Measurements from ENCODE around the gene MCCC2. TPM values are rescaled to one million over a fixed set of nuclear protein-coding genes. Genes with fewer than 3 reads are reported as not detected.

The MCCC2 gene
- total and polyA plus RNA-seq, 2 of the 8 experiments (the other 6 are each of a cell fraction or from before 2014, with no cell fraction given) = 71.7 to 86.6 TPM

- Histone ChIP-seq H3K9ac (replicated peaks in 1 of 4; ENCODE audit: extremely low read depth in 1 of 4, low read depth in 3 of 4, low read length in 3 of 4) (no peak overlapping the region; a peak in 1 of 7 replicates), H3K18ac (ENCODE audit: extremely low read depth, low read length) (no peak overlapping the region), H2BK20ac (ENCODE audit: low read length) (no peak overlapping the region), H3K4me1 (replicated peaks in 1 of 4; ENCODE audit: control insufficient read depth in 3 of 4, insufficient read depth in 4 of 4, low read length in 3 of 4) (peaks cover 0 to 9% (median 0%) of the 10 kb centered on the region in 4 experiments; a peak in 3 of 7 replicates), H2BK12ac (ENCODE audit: low read depth, low read length) (no peak overlapping the region), H4K8ac (ENCODE audit: extremely low read depth, insufficient read depth, low read length) (no peak overlapping the region), H2AK5ac (ENCODE audit: low read depth, low read length) (no peak overlapping the region), H3K9me3 (ENCODE audit: insufficient read depth in 2 of 2, low read depth in 1 of 2, low read length in 1 of 2) (no peaks in the 10 kb centered on the region), H3K4me3 (ENCODE audit: extremely low read depth in 1 of 4, insufficient read depth in 2 of 4, low read depth in 3 of 4, low read length in 4 of 4) (peak overlapping the region in 3 of 4 experiments; percentile 29 to 83 (median 56); a peak in 4 of 8 replicates), H2AFZ (ENCODE audit: low read length) (no peak overlapping the region), H3K4me2 (ENCODE audit: insufficient read depth in 1 of 2, low read depth in 2 of 2, low read length in 2 of 2) (peak overlapping the region; percentile 76 to 82), H3K23ac (ENCODE audit: insufficient read length) (no peak overlapping the region), H3K36me3 (ENCODE audit: control insufficient read depth in 2 of 4, insufficient read depth in 4 of 4, low read length in 3 of 4) (no peaks in the 10 kb centered on the region; a peak in 1 of 8 replicates), H3K56ac (replicated peaks; ENCODE audit: insufficient read length, low read depth, low read length) (no peak overlapping the region), H2BK5ac (ENCODE audit: low read depth, low read length) (no peak overlapping the region), H3K79me1 (ENCODE audit: low read depth, low read length) (no peaks in the 10 kb centered on the region; the same call in 1 of the 2 replicates), H3K23me2 (ENCODE audit: low read depth, low read length) (peaks cover 6% of the 10 kb centered on the region), H4K20me1 (replicated peaks in 1 of 2; ENCODE audit: control insufficient read depth in 1 of 2, insufficient read depth in 2 of 2, low read length in 2 of 2) (peaks cover 0 to 2% of the 10 kb centered on the region in 2 experiments), H4K91ac (replicated peaks; ENCODE audit: insufficient read length, low read length) (no peak overlapping the region), H3K14ac (ENCODE audit: insufficient read length) (no peak overlapping the region), H3K27me3 (replicated peaks in 1 of 4; ENCODE audit: control insufficient read depth in 3 of 4, extremely low read depth in 1 of 4, insufficient read depth in 3 of 4, low read length in 3 of 4) (no peaks in the 10 kb centered on the region), H3K4ac (replicated peaks; ENCODE audit: insufficient read length, low read depth, low read length) (no peak overlapping the region), H2BK15ac (ENCODE audit: low read length) (no peak overlapping the region), H2BK120ac (replicated peaks; ENCODE audit: low read depth, low read length) (no peak overlapping the region), H3K79me2 (ENCODE audit: control insufficient read depth in 1 of 2, insufficient read depth in 2 of 2, low read length in 2 of 2) (peaks cover 5 to 53% of the 10 kb centered on the region in 2 experiments), H4K5ac (ENCODE audit: insufficient read length, low read depth, low read length) (no peak overlapping the region), H3K27ac (ENCODE audit: low read depth, low read length) (no peak overlapping the region)
- DNase-seq (ENCODE audit: low read depth in 1 of 2, low spot score in 2 of 2) = no peak
- ChIA-PET POLR2A (ENCODE audit: partially characterized antibody) (interaction anchor here (1.9 to 2.5 kb wide), 3 partner anchors 13 to 20 kb away, joined by 5 to 10 read pairs (median 7); no protein-coding TSS in a partner anchor), CTCF (ENCODE audit: partially characterized antibody) (interaction anchor here (0.6 kb wide), 1 partner anchor 14 kb away, joined by 3 read pairs; no protein-coding TSS in a partner anchor)
- no peak for FAIRE-seq
- TF ChIP-seq KDM4A (IDR thresholded peaks at IDR 0.05; ENCODE audit: low read depth, low read length, severe bottlenecking) = no peak
- 93% methylated on average over 2 of the region's 2 CpGs; no CpG with 5 or more reads in 1 of the 2 experiments for WGBS, 2 experiments (ENCODE audit: extremely low coverage in 1 of 2, insufficient coverage in 1 of 2, insufficient read length in 1 of 2, insufficient replicate concordance in 2 of 2, low coverage in 1 of 2, low lambda C conversion rate in 2 of 2, missing lambda C conversion rate in 1 of 2)
These were observed 1.4 kb downstream of the MCCC2 start for GRCh38 chr5:71588533-71588885.

Measured in H1 (cell line).